ENCODE measurements around the gene BAIAP2L1.

DNA sequence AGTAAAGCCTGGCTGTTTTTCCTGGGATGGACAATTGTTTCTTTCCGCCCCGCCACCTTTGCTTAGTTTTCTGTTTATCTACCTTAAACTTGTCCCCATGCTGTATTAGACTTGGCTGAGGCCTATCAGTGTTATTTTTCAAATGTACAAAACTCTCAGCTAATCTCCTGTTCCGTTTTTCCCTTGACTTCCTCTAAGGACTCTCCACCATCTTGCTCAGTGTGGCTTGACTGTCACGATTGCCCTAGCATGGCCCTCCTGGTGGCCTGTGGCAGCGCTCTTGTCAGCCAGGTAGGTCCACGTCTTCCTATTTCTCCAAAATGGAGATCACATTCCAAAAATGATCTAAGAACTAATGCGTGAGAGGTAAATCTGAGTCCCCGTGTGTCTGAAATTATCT is 36.7 kb downstream of the BAIAP2L1 start:
- TF ChIP-seq, protein P1, sequence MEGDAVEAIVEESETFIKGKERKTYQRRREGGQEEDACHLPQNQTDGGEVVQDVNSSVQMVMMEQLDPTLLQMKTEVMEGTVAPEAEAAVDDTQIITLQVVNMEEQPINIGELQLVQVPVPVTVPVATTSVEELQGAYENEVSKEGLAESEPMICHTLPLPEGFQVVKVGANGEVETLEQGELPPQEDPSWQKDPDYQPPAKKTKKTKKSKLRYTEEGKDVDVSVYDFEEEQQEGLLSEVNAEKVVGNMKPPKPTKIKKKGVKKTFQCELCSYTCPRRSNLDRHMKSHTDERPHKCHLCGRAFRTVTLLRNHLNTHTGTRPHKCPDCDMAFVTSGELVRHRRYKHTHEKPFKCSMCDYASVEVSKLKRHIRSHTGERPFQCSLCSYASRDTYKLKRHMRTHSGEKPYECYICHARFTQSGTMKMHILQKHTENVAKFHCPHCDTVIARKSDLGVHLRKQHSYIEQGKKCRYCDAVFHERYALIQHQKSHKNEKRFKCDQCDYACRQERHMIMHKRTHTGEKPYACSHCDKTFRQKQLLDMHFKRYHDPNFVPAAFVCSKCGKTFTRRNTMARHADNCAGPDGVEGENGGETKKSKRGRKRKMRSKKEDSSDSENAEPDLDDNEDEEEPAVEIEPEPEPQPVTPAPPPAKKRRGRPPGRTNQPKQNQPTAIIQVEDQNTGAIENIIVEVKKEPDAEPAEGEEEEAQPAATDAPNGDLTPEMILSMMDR (conservative IDR thresholded peaks at IDR 0.05; ENCODE audit: low read depth in 2 of 2): no peak
- TF ChIP-seq EZH2 (IDR thresholded peaks at IDR 0.05; ENCODE audit: low read depth, unreplicated experiment): no peak
- TF ChIP-seq POLR2AphosphoS5 (IDR thresholded peaks at IDR 0.05; ENCODE audit: low read depth): no peak
- TF ChIP-seq EZH2phosphoT487 (IDR thresholded peaks at IDR 0.05; ENCODE audit: unreplicated experiment): no peak
- no peak for TF ChIP-seq STAT1 (IDR thresholded peaks at IDR 0.05; ENCODE audit: unreplicated experiment)
- TF ChIP-seq, protein P2, sequence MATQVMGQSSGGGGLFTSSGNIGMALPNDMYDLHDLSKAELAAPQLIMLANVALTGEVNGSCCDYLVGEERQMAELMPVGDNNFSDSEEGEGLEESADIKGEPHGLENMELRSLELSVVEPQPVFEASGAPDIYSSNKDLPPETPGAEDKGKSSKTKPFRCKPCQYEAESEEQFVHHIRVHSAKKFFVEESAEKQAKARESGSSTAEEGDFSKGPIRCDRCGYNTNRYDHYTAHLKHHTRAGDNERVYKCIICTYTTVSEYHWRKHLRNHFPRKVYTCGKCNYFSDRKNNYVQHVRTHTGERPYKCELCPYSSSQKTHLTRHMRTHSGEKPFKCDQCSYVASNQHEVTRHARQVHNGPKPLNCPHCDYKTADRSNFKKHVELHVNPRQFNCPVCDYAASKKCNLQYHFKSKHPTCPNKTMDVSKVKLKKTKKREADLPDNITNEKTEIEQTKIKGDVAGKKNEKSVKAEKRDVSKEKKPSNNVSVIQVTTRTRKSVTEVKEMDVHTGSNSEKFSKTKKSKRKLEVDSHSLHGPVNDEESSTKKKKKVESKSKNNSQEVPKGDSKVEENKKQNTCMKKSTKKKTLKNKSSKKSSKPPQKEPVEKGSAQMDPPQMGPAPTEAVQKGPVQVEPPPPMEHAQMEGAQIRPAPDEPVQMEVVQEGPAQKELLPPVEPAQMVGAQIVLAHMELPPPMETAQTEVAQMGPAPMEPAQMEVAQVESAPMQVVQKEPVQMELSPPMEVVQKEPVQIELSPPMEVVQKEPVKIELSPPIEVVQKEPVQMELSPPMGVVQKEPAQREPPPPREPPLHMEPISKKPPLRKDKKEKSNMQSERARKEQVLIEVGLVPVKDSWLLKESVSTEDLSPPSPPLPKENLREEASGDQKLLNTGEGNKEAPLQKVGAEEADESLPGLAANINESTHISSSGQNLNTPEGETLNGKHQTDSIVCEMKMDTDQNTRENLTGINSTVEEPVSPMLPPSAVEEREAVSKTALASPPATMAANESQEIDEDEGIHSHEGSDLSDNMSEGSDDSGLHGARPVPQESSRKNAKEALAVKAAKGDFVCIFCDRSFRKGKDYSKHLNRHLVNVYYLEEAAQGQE (IDR thresholded peaks at IDR 0.05; ENCODE audit: unreplicated experiment): no peak
- TF ChIP-seq ZNF114 (CRISPR knock-in tag; IDR thresholded peaks at IDR 0.05): no peak
- TF ChIP-seq ZNF331 (CRISPR knock-in tag; IDR thresholded peaks at IDR 0.05; ENCODE audit: low read depth): no peak
- no peak for TF ChIP-seq JUNB (IDR thresholded peaks at IDR 0.05; ENCODE audit: unreplicated experiment)
- TF ChIP-seq CREB1 (CRISPR knock-in tag; IDR thresholded peaks at IDR 0.05; ENCODE audit: low read depth): no peak
- TF ChIP-seq, protein P3, sequence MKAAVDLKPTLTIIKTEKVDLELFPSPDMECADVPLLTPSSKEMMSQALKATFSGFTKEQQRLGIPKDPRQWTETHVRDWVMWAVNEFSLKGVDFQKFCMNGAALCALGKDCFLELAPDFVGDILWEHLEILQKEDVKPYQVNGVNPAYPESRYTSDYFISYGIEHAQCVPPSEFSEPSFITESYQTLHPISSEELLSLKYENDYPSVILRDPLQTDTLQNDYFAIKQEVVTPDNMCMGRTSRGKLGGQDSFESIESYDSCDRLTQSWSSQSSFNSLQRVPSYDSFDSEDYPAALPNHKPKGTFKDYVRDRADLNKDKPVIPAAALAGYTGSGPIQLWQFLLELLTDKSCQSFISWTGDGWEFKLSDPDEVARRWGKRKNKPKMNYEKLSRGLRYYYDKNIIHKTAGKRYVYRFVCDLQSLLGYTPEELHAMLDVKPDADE (IDR thresholded peaks at IDR 0.05): no peak
- no peak for TF ChIP-seq NANOG (IDR thresholded peaks at IDR 0.05; ENCODE audit: borderline replicate concordance)
- TF ChIP-seq, protein P4, sequence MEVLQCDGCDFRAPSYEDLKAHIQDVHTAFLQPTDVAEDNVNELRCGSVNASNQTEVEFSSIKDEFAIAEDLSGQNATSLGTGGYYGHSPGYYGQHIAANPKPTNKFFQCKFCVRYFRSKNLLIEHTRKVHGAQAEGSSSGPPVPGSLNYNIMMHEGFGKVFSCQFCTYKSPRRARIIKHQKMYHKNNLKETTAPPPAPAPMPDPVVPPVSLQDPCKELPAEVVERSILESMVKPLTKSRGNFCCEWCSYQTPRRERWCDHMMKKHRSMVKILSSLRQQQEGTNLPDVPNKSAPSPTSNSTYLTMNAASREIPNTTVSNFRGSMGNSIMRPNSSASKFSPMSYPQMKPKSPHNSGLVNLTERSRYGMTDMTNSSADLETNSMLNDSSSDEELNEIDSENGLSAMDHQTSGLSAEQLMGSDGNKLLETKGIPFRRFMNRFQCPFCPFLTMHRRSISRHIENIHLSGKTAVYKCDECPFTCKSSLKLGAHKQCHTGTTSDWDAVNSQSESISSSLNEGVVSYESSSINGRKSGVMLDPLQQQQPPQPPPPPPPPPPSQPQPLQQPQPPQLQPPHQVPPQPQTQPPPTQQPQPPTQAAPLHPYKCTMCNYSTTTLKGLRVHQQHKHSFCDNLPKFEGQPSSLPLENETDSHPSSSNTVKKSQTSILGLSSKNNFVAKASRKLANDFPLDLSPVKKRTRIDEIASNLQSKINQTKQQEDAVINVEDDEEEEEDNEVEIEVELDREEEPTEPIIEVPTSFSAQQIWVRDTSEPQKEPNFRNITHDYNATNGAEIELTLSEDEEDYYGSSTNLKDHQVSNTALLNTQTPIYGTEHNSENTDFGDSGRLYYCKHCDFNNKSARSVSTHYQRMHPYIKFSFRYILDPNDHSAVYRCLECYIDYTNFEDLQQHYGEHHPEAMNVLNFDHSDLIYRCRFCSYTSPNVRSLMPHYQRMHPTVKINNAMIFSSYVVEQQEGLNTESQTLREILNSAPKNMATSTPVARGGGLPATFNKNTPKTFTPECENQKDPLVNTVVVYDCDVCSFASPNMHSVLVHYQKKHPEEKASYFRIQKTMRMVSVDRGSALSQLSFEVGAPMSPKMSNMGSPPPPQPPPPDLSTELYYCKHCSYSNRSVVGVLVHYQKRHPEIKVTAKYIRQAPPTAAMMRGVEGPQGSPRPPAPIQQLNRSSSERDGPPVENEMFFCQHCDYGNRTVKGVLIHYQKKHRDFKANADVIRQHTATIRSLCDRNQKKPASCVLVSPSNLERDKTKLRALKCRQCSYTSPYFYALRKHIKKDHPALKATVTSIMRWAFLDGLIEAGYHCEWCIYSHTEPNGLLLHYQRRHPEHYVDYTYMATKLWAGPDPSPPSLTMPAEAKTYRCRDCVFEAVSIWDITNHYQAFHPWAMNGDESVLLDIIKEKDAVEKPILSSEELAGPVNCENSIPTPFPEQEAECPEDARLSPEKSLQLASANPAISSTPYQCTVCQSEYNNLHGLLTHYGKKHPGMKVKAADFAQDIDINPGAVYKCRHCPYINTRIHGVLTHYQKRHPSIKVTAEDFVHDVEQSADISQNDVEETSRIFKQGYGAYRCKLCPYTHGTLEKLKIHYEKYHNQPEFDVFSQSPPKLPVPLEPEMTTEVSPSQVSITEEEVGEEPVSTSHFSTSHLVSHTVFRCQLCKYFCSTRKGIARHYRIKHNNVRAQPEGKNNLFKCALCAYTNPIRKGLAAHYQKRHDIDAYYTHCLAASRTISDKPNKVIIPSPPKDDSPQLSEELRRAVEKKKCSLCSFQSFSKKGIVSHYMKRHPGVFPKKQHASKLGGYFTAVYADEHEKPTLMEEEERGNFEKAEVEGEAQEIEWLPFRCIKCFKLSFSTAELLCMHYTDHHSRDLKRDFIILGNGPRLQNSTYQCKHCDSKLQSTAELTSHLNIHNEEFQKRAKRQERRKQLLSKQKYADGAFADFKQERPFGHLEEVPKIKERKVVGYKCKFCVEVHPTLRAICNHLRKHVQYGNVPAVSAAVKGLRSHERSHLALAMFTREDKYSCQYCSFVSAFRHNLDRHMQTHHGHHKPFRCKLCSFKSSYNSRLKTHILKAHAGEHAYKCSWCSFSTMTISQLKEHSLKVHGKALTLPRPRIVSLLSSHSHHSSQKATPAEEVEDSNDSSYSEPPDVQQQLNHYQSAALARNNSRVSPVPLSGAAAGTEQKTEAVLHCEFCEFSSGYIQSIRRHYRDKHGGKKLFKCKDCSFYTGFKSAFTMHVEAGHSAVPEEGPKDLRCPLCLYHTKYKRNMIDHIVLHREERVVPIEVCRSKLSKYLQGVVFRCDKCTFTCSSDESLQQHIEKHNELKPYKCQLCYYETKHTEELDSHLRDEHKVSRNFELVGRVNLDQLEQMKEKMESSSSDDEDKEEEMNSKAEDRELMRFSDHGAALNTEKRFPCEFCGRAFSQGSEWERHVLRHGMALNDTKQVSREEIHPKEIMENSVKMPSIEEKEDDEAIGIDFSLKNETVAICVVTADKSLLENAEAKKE (CRISPR knock-in tag; IDR thresholded peaks at IDR 0.05): no peak

Data from GM23338 (cell line).